Measurements from ENCODE around the gene PPA1.
"Not testable (repeated sequence)": the region's sequence is repeated elsewhere in the genome, so short reads cannot be mapped to it uniquely, and the experiment has no call there.

The PPA1 gene

GRCh38 chr10:70233109-70233938 lies at the start of gene PPA1:
Gene PPA1 (minus strand): TSS chr10:70233429. CDS start chr10:70233327, 102 bp downstream.
- peak; percentile 98 for DNase-seq

- no peak for DNase-seq
Observed at GRCh38 chr10:70281609-70282008, 48.4 kb upstream of the PPA1 start.

- DNase-seq: no peak
Observed at GRCh38 chr10:70280099-70280498, 46.9 kb upstream of the PPA1 start.

GRCh38 chr10:70277396-70278030 lies 44.3 kb upstream of the PPA1 start:
- DNase-seq: no peak

GRCh38 chr10:70274643-70275042 lies 41.4 kb upstream of the PPA1 start:
- no peak for DNase-seq

GRCh38 chr10:70272925-70273316 lies 39.7 kb upstream of the PPA1 start:
- DNase-seq: no peak

GRCh38 chr10:70271996-70272924 lies 39.0 kb upstream of the PPA1 start:
- no peak for DNase-seq

GRCh38 chr10:70270952-70271351 lies 37.7 kb upstream of the PPA1 start:
- no peak for DNase-seq

- DNase-seq: no peak
Observed at GRCh38 chr10:70269741-70270140, 36.5 kb upstream of the PPA1 start.

GRCh38 chr10:70268376-70268775 lies 35.1 kb upstream of the PPA1 start:
- no peak for DNase-seq

GRCh38 chr10:70267161-70267933 lies 34.1 kb upstream of the PPA1 start:
- DNase-seq: no peak

- no peak for DNase-seq
Observed at GRCh38 chr10:70266701-70267100, 33.5 kb upstream of the PPA1 start.

GRCh38 chr10:70266056-70266455 lies 32.8 kb upstream of the PPA1 start:
- no peak for DNase-seq

GRCh38 chr10:70265032-70265689 lies 31.9 kb upstream of the PPA1 start:
- no peak for DNase-seq

- no peak for DNase-seq
Observed at GRCh38 chr10:70260734-70261133, 27.5 kb upstream of the PPA1 start.

GRCh38 chr10:70260259-70260658 lies 27.0 kb upstream of the PPA1 start:
- no peak for DNase-seq

- DNase-seq: no peak
Observed at GRCh38 chr10:70258216-70258615, 25.0 kb upstream of the PPA1 start.

- DNase-seq: not testable (repeated sequence)
Observed at GRCh38 chr10:70257816-70258215, 24.6 kb upstream of the PPA1 start.

- no peak for DNase-seq
Observed at GRCh38 chr10:70256463-70256862, 23.2 kb upstream of the PPA1 start.

GRCh38 chr10:70255329-70256299 lies 22.4 kb upstream of the PPA1 start:
- DNase-seq: no peak
